ENCODE data around the gene HTT-AS. TPM values are rescaled to one million over a fixed set of nuclear protein-coding genes. Genes with fewer than 3 reads are reported as not detected.

The HTT-AS gene
- total and polyA plus RNA-seq, 12 donors: not detected

DNA sequence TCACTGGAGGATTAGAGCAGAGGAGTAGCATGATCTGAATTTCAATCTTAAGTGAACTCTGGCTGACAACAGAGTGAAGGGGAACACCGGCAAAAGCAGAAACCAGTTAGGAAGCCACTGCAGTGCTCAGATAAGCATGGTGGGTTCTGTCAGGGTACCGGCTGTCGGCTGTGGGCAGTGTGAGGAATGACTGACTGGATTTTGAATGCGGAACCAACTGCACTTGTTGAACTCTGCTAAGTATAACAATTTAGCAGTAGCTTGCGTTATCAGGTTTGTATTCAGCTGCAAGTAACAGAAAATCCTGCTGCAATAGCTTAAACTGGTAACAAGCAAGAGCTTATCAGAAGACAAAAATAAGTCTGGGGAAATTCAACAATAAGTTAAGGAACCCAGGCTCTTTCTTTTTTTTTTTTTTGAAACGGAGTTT, 5.4 kb upstream of the HTT-AS start:
- TF ChIP-seq, protein P1, sequence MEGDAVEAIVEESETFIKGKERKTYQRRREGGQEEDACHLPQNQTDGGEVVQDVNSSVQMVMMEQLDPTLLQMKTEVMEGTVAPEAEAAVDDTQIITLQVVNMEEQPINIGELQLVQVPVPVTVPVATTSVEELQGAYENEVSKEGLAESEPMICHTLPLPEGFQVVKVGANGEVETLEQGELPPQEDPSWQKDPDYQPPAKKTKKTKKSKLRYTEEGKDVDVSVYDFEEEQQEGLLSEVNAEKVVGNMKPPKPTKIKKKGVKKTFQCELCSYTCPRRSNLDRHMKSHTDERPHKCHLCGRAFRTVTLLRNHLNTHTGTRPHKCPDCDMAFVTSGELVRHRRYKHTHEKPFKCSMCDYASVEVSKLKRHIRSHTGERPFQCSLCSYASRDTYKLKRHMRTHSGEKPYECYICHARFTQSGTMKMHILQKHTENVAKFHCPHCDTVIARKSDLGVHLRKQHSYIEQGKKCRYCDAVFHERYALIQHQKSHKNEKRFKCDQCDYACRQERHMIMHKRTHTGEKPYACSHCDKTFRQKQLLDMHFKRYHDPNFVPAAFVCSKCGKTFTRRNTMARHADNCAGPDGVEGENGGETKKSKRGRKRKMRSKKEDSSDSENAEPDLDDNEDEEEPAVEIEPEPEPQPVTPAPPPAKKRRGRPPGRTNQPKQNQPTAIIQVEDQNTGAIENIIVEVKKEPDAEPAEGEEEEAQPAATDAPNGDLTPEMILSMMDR (IDR thresholded peaks at IDR 0.05): no peak
- no peak for TF ChIP-seq POLR2A (IDR thresholded peaks at IDR 0.05)
- Histone ChIP-seq H3K4me1 (replicated peaks in 1 of 2) (peaks cover 10 to 36% of the 10 kb centered on the region in 2 donors), H3K27ac (no peak overlapping the region), H3K9me3 (replicated peaks in 1 of 3) (no peaks in the 10 kb centered on the region), H3K4me3 (no peak overlapping the region), H3K36me3 (replicated peaks in 1 of 2) (no peaks in the 10 kb centered on the region), H3K27me3 (no peaks in the 10 kb centered on the region)
- 77 to 84% (median 83%) methylated on average over 6 of the region's 6 CpGs for WGBS, 4 donors
- DNase-seq: no peak
- intact Hi-C loops (cut with DNase I): no loop called here

DNA sequence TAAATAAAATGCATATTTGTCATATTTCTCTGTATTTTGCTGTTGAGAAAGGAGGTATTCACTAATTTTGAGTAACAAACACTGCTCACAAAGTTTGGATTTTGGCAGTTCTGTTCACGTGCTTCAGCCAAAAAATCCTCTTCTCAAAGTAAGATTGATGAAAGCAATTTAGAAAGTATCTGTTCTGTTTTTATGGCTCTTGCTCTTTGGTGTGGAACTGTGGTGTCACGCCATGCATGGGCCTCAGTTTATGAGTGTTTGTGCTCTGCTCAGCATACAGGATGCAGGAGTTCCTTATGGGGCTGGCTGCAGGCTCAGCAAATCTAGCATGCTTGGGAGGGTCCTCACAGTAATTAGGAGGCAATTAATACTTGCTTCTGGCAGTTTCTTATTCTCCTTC, 3.5 kb upstream of the HTT-AS start:
- Histone ChIP-seq H3K27ac (no peak overlapping the region), H3K9me3 (replicated peaks in 1 of 3) (no peaks in the 10 kb centered on the region), H3K4me1 (replicated peaks in 1 of 2) (peaks cover 15 to 36% of the 10 kb centered on the region in 2 donors), H3K36me3 (replicated peaks in 1 of 2) (no peaks in the 10 kb centered on the region), H3K27me3 (no peaks in the 10 kb centered on the region), H3K4me3 (no peak overlapping the region)
- TF ChIP-seq, protein P1 (IDR thresholded peaks at IDR 0.05): no peak
- TF ChIP-seq POLR2A (IDR thresholded peaks at IDR 0.05): no peak
- DNase-seq: no peak
- WGBS, 4 donors: 62 to 77% (median 75%) methylated on average over 2 of the region's 2 CpGs
- intact Hi-C loops (cut with DNase I): no loop called here

DNA sequence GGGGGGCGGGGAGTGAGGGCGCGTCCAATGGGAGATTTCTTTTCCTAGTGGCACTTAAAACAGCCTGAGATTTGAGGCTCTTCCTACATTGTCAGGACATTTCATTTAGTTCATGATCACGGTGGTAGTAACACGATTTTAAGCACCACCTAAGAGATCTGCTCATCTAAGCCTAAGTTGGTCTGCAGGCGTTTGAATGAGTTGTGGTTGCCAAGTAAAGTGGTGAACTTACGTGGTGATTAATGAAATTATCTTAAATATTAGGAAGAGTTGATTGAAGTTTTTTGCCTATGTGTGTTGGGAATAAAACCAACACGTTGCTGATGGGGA, 1.3 kb upstream of the HTT-AS start:
- H3K27me3 ChIP-seq: no peaks in the 10 kb centered on the region
- intact Hi-C loops (cut with DNase I): no loop called here
- no peak for DNase-seq
- H3K9me3 ChIP-seq (replicated peaks in 1 of 3): no peaks in the 10 kb centered on the region
- H3K36me3 ChIP-seq (replicated peaks in 1 of 2): no peaks in the 10 kb centered on the region
- H3K4me3 ChIP-seq: peak overlapping the region in 2 of 4 donors; percentile 93 to 97
- H3K4me1 ChIP-seq (replicated peaks in 1 of 2): peaks cover 15 to 36% of the 10 kb centered on the region in 2 donors
- peak overlapping the region in 4 of 5 donors; percentile 91 to 97 (median 94) for H3K27ac ChIP-seq
- 0 to 3% (median 0%) methylated on average over 5 to 8 of the region's 8 CpGs for WGBS, 4 donors
- TF ChIP-seq, protein P1 (IDR thresholded peaks at IDR 0.05): no peak
- no peak for TF ChIP-seq POLR2A (IDR thresholded peaks at IDR 0.05)

DNA sequence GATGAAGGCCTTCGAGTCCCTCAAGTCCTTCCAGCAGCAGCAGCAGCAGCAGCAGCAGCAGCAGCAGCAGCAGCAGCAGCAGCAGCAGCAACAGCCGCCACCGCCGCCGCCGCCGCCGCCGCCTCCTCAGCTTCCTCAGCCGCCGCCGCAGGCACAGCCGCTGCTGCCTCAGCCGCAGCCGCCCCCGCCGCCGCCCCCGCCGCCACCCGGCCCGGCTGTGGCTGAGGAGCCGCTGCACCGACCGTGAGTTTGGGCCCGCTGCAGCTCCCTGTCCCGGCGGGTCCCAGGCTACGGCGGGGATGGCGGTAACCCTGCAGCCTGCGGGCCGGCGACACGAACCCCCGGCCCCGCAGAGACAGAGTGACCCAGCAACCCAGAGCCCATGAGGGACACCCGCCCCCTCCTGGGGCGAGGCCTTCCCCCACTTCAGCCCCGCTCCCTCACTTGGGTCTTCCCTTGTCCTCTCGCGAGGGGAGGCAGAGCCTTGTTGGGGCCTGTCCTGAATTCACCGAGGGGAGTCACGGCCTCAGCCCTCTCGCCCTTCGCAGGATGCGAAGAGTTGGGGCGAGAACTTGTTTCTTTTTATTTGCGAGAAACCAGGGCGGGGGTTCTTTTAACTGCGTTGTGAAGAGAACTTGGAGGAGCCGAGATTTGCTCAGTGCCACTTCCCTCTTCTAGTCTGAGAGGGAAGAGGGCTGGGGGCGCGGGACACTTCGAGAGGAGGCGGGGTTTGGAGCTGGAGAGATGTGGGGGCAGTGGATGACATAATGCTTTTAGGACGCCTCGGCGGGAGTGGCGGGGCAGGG, 711 bp upstream of the HTT-AS start:
- Histone ChIP-seq H3K4me3 (peak overlapping the region; percentile 71 to 97 (median 95)), H3K36me3 (replicated peaks in 1 of 2) (no peaks in the 10 kb centered on the region), H3K9me3 (replicated peaks in 1 of 3) (no peaks in the 10 kb centered on the region), H3K4me1 (replicated peaks in 1 of 2) (peaks cover 15 to 36% of the 10 kb centered on the region in 2 donors), H3K27me3 (no peaks in the 10 kb centered on the region), H3K27ac (peak overlapping the region; percentile 87 to 97 (median 93))
- 0 to 1% (median 0%) methylated on average over 14 to 60 of the region's 60 CpGs for WGBS, 4 donors
- peak in 1 of 2 donors; percentile 47 for TF ChIP-seq POLR2A (IDR thresholded peaks at IDR 0.05)
- TF ChIP-seq, protein P1 (IDR thresholded peaks at IDR 0.05): no peak
- intact Hi-C loops (cut with DNase I): no loop called here
- peak; percentile 62 to 80 (median 64) for DNase-seq
